ENCODE measurements around the gene TCF23. TPM values are rescaled to one million over a fixed set of nuclear protein-coding genes. Genes with fewer than 3 reads are reported as not detected.

TCF23 gene
- total RNA-seq, 1 experiment from 2014 or later, result not detected

DNA sequence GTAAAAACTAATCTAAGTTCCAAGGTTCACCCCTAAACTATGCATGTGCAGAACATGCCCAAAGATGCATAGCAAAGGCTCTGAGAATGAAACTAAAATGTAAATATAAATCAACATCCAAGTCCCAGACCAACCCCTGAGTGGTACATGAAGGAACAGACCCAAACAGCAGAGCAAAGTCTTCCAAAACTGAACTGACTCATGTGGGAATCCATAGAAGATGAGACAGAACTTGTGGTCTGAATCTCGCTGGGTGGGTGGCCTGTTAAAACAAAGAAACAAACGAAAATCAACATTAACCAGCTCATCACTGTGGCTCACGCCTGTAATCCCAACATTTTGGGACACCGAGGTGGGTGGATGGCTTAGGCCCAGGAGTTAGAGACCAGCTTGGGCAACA lies 33.5 kb downstream of the TCF23 start:
- ChIA-PET POLR2A (ENCODE audit: low non-redundant PET) (no interaction called here), CTCF (interaction anchor here (0.7 kb wide), 1 partner anchor 49 kb away, joined by 9 read pairs; no protein-coding TSS in a partner anchor)
- DNase-seq (ENCODE audit: low spot score), result no peak
- Histone ChIP-seq H3K27ac (ENCODE audit: low read depth, low read length, poor library complexity, severe bottlenecking) (no peak overlapping the region), H3K27me3 (replicated peaks; ENCODE audit: insufficient read depth, low read depth, low read length, poor library complexity) (no peaks in the 10 kb centered on the region), H3K4me3 (ENCODE audit: low read depth, low read length, poor library complexity, severe bottlenecking) (no peak overlapping the region), H3K9me3 (ENCODE audit: low read depth, low read length, poor library complexity, severe bottlenecking) (no peaks in the 10 kb centered on the region), H3K36me3 (ENCODE audit: insufficient read depth, low read length, poor library complexity, severe bottlenecking) (no peaks in the 10 kb centered on the region), H3K4me1 (ENCODE audit: insufficient read depth, low read length, poor library complexity, severe bottlenecking) (peaks cover 27% of the 10 kb centered on the region)
- TF ChIP-seq EZH2 (IDR thresholded peaks at IDR 0.05; ENCODE audit: borderline replicate concordance, low read depth, low read length, poor library complexity, severe bottlenecking), result no peak
- TF ChIP-seq, protein P1, sequence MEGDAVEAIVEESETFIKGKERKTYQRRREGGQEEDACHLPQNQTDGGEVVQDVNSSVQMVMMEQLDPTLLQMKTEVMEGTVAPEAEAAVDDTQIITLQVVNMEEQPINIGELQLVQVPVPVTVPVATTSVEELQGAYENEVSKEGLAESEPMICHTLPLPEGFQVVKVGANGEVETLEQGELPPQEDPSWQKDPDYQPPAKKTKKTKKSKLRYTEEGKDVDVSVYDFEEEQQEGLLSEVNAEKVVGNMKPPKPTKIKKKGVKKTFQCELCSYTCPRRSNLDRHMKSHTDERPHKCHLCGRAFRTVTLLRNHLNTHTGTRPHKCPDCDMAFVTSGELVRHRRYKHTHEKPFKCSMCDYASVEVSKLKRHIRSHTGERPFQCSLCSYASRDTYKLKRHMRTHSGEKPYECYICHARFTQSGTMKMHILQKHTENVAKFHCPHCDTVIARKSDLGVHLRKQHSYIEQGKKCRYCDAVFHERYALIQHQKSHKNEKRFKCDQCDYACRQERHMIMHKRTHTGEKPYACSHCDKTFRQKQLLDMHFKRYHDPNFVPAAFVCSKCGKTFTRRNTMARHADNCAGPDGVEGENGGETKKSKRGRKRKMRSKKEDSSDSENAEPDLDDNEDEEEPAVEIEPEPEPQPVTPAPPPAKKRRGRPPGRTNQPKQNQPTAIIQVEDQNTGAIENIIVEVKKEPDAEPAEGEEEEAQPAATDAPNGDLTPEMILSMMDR (conservative IDR thresholded peaks at IDR 0.05; ENCODE audit: low read depth, low read length), result no peak
- intact Hi-C loops (cut with micrococcal nuclease; ENCODE audit: unreplicated experiment), result no loop called here
- no TSS peak for BruUV-seq (replicated peaks)

- DNase-seq (ENCODE audit: low spot score), result no peak
- intact Hi-C loops (cut with micrococcal nuclease; ENCODE audit: unreplicated experiment), result no loop called here
- CTCF ChIA-PET, result no interaction called here
Measured at GRCh38 chr2:27184115-27184514, 35.3 kb downstream of the TCF23 start.

GRCh38 chr2:27185331-27186026 lies 36.7 kb downstream of the TCF23 start:
- BruUV-seq (replicated peaks), result no TSS peak
- Histone ChIP-seq H3K36me3 (ENCODE audit: insufficient read depth, low read length, poor library complexity, severe bottlenecking) (no peaks in the 10 kb centered on the region), H3K4me1 (ENCODE audit: insufficient read depth, low read length, poor library complexity, severe bottlenecking) (peaks cover 22% of the 10 kb centered on the region), H3K4me3 (ENCODE audit: low read depth, low read length, poor library complexity, severe bottlenecking) (no peak overlapping the region), H3K27me3 (replicated peaks; ENCODE audit: insufficient read depth, low read depth, low read length, poor library complexity) (no peaks in the 10 kb centered on the region), H3K9me3 (ENCODE audit: low read depth, low read length, poor library complexity, severe bottlenecking) (no peaks in the 10 kb centered on the region), H3K27ac (ENCODE audit: low read depth, low read length, poor library complexity, severe bottlenecking) (peak overlapping the region; percentile 35)
- intact Hi-C loops (cut with micrococcal nuclease; ENCODE audit: unreplicated experiment), result no loop called here
- TF ChIP-seq EZH2 (IDR thresholded peaks at IDR 0.05; ENCODE audit: borderline replicate concordance, low read depth, low read length, poor library complexity, severe bottlenecking), result no peak
- TF ChIP-seq, protein P1 (conservative IDR thresholded peaks at IDR 0.05; ENCODE audit: low read depth, low read length), result no peak
- DNase-seq (ENCODE audit: low spot score), result no peak
- POLR2A ChIA-PET (ENCODE audit: low non-redundant PET), result no interaction called here
- CTCF ChIA-PET, result no interaction called here

More at GRCh38 chr2:27184115-27184514, 35.3 kb downstream of the TCF23 start:
- H3K36me3 ChIP-seq (ENCODE audit: insufficient read depth, low read length, poor library complexity, severe bottlenecking), result no peaks in the 10 kb centered on the region
- no peak overlapping the region for H3K4me3 ChIP-seq (ENCODE audit: low read depth, low read length, poor library complexity, severe bottlenecking)
- no peak for TF ChIP-seq EZH2 (IDR thresholded peaks at IDR 0.05; ENCODE audit: borderline replicate concordance, low read depth, low read length, poor library complexity, severe bottlenecking)
- TF ChIP-seq, protein P1 (conservative IDR thresholded peaks at IDR 0.05; ENCODE audit: low read depth, low read length), result no peak
- peaks cover 27% of the 10 kb centered on the region for H3K4me1 ChIP-seq (ENCODE audit: insufficient read depth, low read length, poor library complexity, severe bottlenecking)
- H3K27me3 ChIP-seq (replicated peaks; ENCODE audit: insufficient read depth, low read depth, low read length, poor library complexity), result no peaks in the 10 kb centered on the region
- no TSS peak for BruUV-seq (replicated peaks)
- POLR2A ChIA-PET (ENCODE audit: low non-redundant PET), result no interaction called here
- no peaks in the 10 kb centered on the region for H3K9me3 ChIP-seq (ENCODE audit: low read depth, low read length, poor library complexity, severe bottlenecking)
- H3K27ac ChIP-seq (ENCODE audit: low read depth, low read length, poor library complexity, severe bottlenecking), result no peak overlapping the region

All from A673 (cell line).